Activated CD8-positive, alpha-beta memory T cell treated with anti-CD3 and anti-CD28 coated beads for 48 hours (primary cell): ENCODE measurements around the gene CPNE1.

ENCODE experiments used
- DNase-seq, 3 experiments: peaks; one replicate each; pipeline ENCODE4 v3.0.0-alpha.2; 2020; ENCODE audit warnings: low read depth in 2 of 3, low spot score in 2 of 3

Gene CPNE1

GRCh38 chr20:35600993-35601973, 63.4 kb downstream of the CPNE1 start:
- peak in 1 of 3 experiments; percentile 45 for DNase-seq

DNA sequence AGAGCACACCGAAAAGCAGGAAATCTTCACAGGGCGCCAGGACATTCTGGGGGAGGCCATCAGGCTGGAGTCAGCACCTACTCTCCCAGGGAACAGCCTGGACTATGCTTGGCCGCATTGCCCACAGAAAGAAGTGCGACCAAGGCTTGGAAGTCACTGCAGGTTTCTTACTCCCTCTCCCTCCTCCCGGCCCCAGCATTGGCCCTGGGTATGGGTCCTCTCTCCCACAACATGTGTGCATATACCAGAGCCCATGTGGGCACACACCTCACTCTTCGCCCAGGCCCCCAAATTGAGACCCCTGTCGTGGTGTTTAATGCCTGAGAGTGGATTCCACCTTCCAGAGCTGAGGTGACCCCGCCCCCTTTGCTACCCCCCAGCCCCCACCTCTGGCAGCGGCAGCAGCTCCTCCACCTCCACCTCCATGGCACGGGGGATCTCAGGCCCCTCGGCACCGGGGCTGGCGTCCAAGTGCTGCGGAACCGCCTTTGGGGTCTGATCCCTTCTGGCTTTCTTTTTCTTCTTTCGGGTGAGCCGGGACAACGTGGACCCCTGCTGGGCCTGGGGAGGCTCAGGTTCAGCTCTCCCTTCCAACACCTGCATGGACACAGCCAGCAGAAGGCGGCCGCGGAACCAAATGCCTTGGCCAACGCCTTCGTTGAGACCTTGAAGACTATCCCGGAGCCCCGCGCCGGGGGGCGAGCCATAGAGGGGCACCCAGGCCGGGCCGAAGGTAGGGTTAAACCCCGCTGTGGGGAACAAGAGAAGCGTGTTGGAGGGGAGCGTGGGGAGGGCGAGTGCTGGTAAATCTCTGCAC, 64.3 kb downstream of the CPNE1 start:
- DNase-seq, result no peak

DNA sequence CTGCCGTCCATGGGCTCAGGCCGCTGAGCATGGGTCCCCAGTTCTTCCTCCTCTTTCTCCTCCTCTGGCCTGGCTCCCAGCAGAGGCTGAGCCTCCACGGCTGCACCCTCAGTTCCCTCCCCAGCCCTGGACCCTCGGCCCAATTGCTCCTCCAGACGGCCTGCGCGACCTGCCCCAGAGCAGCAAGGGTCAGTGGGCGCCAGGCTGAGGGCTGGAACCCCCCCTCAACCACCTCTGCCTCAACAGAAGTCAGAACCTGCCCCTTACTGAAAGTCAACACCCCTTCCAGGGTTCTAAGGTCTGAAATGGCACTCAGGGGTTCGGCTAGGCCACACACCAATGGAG, 65.0 kb downstream of the CPNE1 start:
- no peak for DNase-seq

GRCh38 chr20:35598899-35599775, 65.6 kb downstream of the CPNE1 start:
- DNase-seq, result no peak

DNA sequence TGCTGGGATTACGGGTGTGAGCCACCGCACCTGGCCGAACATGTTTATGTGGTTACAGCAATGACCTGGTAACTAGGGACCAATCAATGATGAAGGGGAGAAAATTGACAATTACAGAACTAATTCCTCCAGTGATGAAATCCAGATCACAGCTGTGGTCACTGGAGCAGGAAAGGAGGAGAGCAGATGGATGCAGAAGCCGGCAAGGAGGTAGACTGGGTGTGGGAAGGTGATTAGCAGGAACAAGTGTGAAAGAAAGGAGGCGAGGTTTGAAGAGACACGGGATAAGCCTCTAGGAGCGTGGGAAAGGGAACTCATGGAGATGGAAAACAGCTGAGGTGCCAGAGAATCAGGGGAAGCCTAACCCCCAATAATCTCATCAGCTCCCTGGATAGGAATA, 66.2 kb downstream of the CPNE1 start:
- DNase-seq, result no peak

DNA sequence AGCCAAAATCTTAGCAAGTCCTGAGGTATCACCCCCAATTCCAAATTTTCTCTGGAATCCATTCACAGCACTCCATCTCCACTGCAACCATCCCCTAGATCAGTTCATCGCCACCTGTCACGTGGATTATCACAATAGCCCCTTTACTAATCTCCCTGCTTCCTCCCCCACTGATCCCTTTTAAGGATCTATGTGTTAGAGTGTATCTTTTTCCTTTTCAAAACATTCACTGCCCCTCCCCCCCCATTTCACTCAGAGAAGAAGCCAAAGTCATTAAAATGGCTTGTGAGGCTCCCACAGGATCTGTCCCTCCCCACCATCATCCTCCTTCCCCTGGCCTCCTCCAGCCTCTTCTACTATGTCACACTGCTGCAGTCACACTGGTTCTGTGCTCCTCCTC, 67.5 kb downstream of the CPNE1 start:
- DNase-seq, result no peak

DNA sequence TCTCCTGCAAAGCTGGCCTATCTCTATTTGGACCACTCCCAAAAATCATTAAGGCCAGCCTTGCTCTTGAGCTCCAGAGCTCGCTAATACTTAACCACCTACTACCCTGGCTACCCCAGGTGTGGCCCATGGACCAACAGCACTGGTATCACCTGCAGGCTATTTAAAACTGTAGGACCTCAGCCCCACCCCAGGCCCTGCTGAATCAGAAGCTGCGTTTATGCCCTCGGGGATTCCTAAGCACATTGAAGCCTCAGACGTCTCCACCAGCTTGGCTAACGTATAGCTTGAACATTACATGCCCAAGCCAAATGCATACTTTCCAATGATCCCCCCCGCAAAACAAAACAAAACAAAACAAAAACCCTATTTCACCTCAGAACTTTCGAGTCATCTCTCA, 68.8 kb downstream of the CPNE1 start:
- DNase-seq, result no peak

- DNase-seq, result no peak
Observed at GRCh38 chr20:35595456-35595855, 69.2 kb downstream of the CPNE1 start.

DNA sequence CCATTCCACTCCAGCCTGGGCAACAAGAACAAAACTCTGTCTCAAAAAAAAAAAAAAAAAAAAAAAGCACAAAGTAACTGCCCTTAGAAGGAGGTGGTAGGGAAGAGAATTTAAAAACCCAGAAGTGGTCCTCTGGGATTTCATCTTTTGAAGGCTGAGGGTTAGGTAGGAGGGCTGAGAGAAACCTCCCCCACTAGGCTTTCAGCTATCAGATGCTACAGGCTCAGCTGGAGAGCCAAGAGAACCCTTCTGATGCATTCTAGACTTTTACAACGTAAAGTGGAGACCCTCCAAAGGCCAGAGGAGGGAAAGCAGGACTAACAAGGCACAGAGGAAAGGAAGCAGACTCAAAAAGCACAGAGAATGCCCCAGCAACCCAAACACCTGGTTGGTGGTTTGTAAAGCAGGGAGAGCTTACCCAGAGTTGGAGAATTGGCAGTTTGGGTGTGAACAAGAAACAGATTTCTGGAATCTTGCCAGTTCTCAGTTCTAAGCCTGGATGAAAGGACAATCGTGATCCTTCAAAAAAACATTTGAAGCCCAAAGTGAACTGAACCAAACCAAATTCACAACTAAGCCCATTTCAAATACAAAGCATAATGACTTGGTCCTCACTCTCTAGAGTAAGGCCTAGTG, 72.2 kb downstream of the CPNE1 start:
- DNase-seq, result no peak

GRCh38 chr20:35588397-35588796, 76.3 kb downstream of the CPNE1 start:
- DNase-seq, result no peak

DNA sequence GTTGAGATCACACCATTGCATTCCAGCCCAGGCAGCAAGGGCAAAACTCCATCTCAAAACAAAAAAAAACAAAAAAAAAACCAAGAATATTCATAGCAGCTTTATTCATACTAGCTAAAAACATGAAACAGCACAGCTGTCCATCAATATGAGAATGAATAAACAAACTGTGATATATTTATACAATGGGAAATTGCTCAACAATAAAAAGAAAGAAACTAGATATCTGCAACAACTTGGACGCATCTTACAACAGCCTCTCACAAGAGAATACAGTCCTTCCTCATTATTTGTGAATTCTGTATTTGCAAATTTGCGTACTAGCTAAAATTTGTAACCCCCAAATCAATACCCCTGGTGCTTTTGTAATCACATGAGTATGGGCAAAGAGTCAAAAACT, 77.3 kb downstream of the CPNE1 start:
- DNase-seq, result no peak

DNA sequence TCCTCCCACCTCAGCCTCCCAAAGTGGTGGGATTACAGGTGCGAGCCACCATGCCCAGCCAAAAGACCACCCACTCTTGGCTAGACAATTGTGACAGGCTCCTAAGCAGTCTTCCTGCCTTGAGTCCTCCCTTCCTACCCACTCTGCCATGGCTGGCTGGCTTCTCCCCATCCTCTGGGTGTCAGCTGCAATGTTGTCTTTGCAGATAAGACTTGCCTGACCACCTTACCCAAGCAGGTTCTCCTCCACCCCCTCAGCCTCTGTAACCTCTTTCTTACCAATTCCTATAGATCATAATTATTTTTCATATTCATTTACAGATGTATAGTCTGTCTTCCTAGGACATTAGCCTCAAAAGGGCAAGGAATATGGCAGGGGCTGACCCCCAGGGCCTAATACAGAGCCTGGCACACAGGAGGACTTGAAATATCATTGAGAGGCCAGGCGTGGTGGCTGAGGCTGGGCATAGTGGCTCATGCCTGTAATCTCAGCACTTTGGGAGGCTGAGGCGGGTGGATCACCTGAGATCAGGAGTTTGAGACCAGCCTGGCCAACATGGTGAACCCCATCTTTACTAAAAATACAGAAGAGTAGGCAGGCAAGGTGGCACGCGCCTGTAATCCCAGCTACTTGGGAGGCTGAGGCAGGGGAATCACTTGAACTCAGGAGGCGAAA, 77.8 kb downstream of the CPNE1 start:
- DNase-seq, result no peak

GRCh38 chr20:35583636-35584560, 80.8 kb downstream of the CPNE1 start:
- DNase-seq, result no peak

- DNase-seq, result no peak
Observed at GRCh38 chr20:35582741-35583404, 81.8 kb downstream of the CPNE1 start.

DNA sequence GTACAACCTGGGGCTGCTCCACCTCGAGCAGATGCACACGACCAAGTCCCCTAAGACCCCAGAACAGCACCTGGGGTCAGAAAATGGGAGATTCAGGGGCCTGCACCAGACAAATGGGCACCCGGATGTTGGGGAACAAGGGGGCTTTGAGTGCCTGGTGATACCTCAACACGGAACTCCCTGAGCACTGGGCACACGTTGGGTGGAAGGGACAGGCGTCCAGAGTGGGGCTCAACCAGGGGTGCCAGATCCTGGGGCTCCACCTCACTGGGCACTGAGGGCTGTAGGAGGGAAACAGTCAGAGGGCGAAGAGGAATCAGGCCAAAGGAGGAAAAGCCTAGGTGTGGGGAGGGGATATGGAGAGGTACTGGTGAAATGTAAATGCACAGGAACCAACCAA, 82.6 kb downstream of the CPNE1 start:
- no peak for DNase-seq

DNA sequence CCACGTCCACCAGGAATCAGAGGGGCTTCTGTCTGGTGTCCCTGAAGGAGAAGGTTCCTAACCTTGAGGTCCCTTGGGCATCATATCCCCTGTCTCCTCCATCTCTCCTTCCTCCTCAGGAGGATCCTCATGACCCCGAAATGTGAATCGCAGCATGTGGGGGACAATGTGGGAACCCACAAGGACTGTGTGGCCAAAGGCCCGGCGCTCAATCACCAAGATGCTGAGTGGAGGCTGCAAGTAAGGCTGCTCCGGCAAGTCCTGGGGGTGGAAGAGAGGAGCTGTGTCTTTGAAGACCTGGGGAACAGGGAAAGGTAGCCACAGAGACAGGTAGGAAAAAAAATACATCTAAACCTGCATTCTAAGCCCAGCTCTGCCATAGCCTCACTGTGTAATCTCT, 85.5 kb downstream of the CPNE1 start:
- no peak for DNase-seq

DNA sequence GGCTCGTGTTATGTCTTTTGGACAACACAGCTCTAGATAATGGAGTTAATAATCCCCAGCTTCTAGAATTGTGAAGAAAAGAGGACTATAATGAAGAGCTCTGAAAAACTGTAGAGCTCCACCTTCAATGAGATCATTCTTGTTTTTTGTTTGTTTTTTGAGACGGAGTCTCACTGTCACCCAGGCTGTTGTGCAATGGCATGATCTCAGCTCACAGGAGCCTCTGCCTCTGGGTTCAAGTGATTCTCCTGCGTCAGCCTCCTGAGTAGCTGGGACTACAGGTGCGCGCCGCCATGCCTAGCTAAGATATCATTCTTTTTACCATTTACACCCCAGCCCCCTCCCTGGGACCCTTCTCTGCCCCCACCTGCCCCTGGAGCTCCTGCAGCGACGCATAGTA, 86.2 kb downstream of the CPNE1 start:
- no peak for DNase-seq

DNA sequence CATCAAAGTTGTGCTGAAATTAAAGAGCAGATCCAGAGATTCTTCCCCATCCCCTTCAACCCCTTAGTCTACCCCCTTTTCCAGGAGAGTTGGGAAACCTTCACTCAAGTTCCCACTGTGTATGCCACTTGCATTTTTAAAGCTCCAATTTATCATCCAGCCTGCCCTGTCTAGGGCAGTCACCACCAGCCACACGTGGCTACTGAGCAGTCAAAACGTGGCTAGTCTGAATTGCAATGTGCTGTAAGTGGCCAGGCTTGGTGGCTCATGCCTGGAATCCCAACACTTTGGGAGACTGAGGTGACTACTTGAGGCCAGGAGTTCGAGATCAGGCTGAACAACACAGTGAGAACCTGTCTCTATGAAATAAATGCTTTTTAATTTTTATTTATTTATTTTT, 87.9 kb downstream of the CPNE1 start:
- DNase-seq, result no peak
